D721Med (cell line): Measurements from ENCODE around the gene TNS2.

Source experiments
- DNase-seq: peaks from one replicate; pipeline ENCODE4 v3.0.0; 2011; ENCODE audit warnings: low spot score; ENCODE audit not compliant: insufficient read length
- FAIRE-seq: peaks from 2 replicates; lab custom pipeline; 2011; peaks lifted over from hg19 to GRCh38; lab: Jason Lieb, UNC
- CTCF ChIP-seq: IDR thresholded peaks from 2 replicates; pipeline ENCODE4 v1.5.1; 2012; ENCODE audit warnings: mild to moderate bottlenecking, control low read depth; ENCODE audit not compliant: insufficient read depth; ENCODE audit errors: missing control alignments

Gene TNS2

GRCh38 chr12:53063708-53064612 lies 14.1 kb downstream of the TNS2 start:
- no peak for DNase-seq
- no peak for FAIRE-seq
- TF ChIP-seq CTCF, result no peak

GRCh38 chr12:53064613-53065436 lies 15.0 kb downstream of the TNS2 start:
- FAIRE-seq (no peak), DNase-seq (no peak)
- TF ChIP-seq CTCF, result no peak

GRCh38 chr12:53065470-53065869 lies 15.6 kb downstream of the TNS2 start:
- no peak for FAIRE-seq
- no peak for DNase-seq
- no peak for TF ChIP-seq CTCF

- FAIRE-seq (no peak), DNase-seq (peak; percentile 99)
- peak; percentile 86 for TF ChIP-seq CTCF
Measured at GRCh38 chr12:53065975-53066931, 16.4 kb downstream of the TNS2 start.

- no peak for FAIRE-seq
- no peak for TF ChIP-seq CTCF
- no peak for DNase-seq
Measured at GRCh38 chr12:53067074-53067992, 17.5 kb downstream of the TNS2 start.
